Measurements from ENCODE around the gene MOBP. TPM values are rescaled to one million over a fixed set of nuclear protein-coding genes. Genes with fewer than 3 reads are reported as not detected.

The MOBP gene
- total RNA-seq, 1 experiment from 2014 or later: not detected

- no peak overlapping the region for H3K4me2 ChIP-seq (ENCODE audit: low read length)
- ATAC-seq: no peak
- no TSS peak for BruUV-seq (replicated peaks)
Observed at GRCh38 chr3:39426312-39426711, 41.2 kb upstream of the MOBP start.

GRCh38 chr3:39427506-39427905 is 40.0 kb upstream of the MOBP start:
- Histone ChIP-seq H3K9ac (ENCODE audit: low read length) (no peak overlapping the region), H3K4me1 (ENCODE audit: control insufficient read depth in 1 of 2, insufficient read depth in 2 of 2, low read length in 2 of 2) (peaks cover 0 to 5% of the 10 kb centered on the region in 2 experiments; a peak in 1 of 4 replicates), H2AFZ (ENCODE audit: low read depth, low read length, poor library complexity, severe bottlenecking) (no peak overlapping the region), H3K27me3 (ENCODE audit: insufficient read depth, low read length) (no peaks in the 10 kb centered on the region), H3K9me2 (ENCODE audit: insufficient read depth) (no peaks in the 10 kb centered on the region), H3K27ac (ENCODE audit: low read depth, low read length) (no peak overlapping the region), H3K79me2 (ENCODE audit: insufficient read depth, low read length) (no peaks in the 10 kb centered on the region), H3K4me3 (replicated peaks in 1 of 2; ENCODE audit: low read depth in 1 of 2, low read length in 2 of 2) (no peak overlapping the region), H3K4me2 (ENCODE audit: low read length) (no peak overlapping the region), H4K20me1 (ENCODE audit: insufficient read depth) (no peaks in the 10 kb centered on the region), H3K9me3 (ENCODE audit: control insufficient read depth in 1 of 2, insufficient read depth in 1 of 2, low read depth in 1 of 2, low read length in 2 of 2) (no peaks in the 10 kb centered on the region), H3K36me3 (ENCODE audit: control insufficient read depth in 1 of 2, insufficient read depth in 2 of 2, low read length in 2 of 2) (no peaks in the 10 kb centered on the region)
- CTCF ChIA-PET: no interaction called here
- intact Hi-C loops (cut with micrococcal nuclease): no loop called here
- RAD21 ChIA-PET (ENCODE audit: low non-redundant PET in 1 of 2, low total read pairs in 2 of 2, uncharacterized antibody in 2 of 2, unreplicated experiment in 2 of 2): no interaction called here
- no peak for DNase-seq (ENCODE audit: low read depth, low spot score)
- POLR2A ChIA-PET: no interaction called here
- no TSS peak for BruUV-seq (replicated peaks)
- ATAC-seq: no peak
- TF ChIP-seq REST (IDR thresholded peaks at IDR 0.05; ENCODE audit: low read depth): no peak
- no peak for TF ChIP-seq MAX (IDR thresholded peaks at IDR 0.05)
- no peak for TF ChIP-seq CEBPB (IDR thresholded peaks at IDR 0.05; ENCODE audit: low read depth)
- no peak for TF ChIP-seq ZNF274 (IDR thresholded peaks at IDR 0.05; ENCODE audit: low read depth, low read length)
- no peak for TF ChIP-seq SIN3A (IDR thresholded peaks at IDR 0.05; ENCODE audit: low read depth)
- no peak for TF ChIP-seq ZBTB33 (IDR thresholded peaks at IDR 0.05; ENCODE audit: extremely low read depth, insufficient replicate concordance, low read length)
- TF ChIP-seq ZFX (IDR thresholded peaks at IDR 0.05): no peak
- no peak for TF ChIP-seq POLR2A (IDR thresholded peaks at IDR 0.05; ENCODE audit: borderline replicate concordance, extremely low read depth, insufficient read depth, insufficient read length)

More at GRCh38 chr3:39426312-39426711, 41.2 kb upstream of the MOBP start:
- Histone ChIP-seq H3K79me2 (ENCODE audit: insufficient read depth, low read length) (no peaks in the 10 kb centered on the region), H3K27ac (ENCODE audit: low read depth, low read length) (no peak overlapping the region), H3K9me2 (ENCODE audit: insufficient read depth) (no peaks in the 10 kb centered on the region), H2AFZ (ENCODE audit: low read depth, low read length, poor library complexity, severe bottlenecking) (no peak overlapping the region), H3K36me3 (ENCODE audit: control insufficient read depth in 1 of 2, insufficient read depth in 2 of 2, low read length in 2 of 2) (no peaks in the 10 kb centered on the region), H4K20me1 (ENCODE audit: insufficient read depth) (no peaks in the 10 kb centered on the region), H3K9ac (ENCODE audit: low read length) (no peak overlapping the region), H3K27me3 (ENCODE audit: insufficient read depth, low read length) (no peaks in the 10 kb centered on the region), H3K4me1 (ENCODE audit: control insufficient read depth in 1 of 2, insufficient read depth in 2 of 2, low read length in 2 of 2) (no peaks in the 10 kb centered on the region), H3K4me3 (replicated peaks in 1 of 2; ENCODE audit: low read depth in 1 of 2, low read length in 2 of 2) (no peak overlapping the region), H3K9me3 (ENCODE audit: control insufficient read depth in 1 of 2, insufficient read depth in 1 of 2, low read depth in 1 of 2, low read length in 2 of 2) (no peaks in the 10 kb centered on the region)
- ChIA-PET CTCF (no interaction called here), POLR2A (no interaction called here), RAD21 (ENCODE audit: low non-redundant PET in 1 of 2, low total read pairs in 2 of 2, uncharacterized antibody in 2 of 2, unreplicated experiment in 2 of 2) (no interaction called here)
- intact Hi-C loops (cut with micrococcal nuclease): no loop called here
- TF ChIP-seq CTCF (IDR thresholded peaks at IDR 0.05 in 2 of 3, conservative IDR thresholded peaks at IDR 0.05 in 1 of 3; ENCODE audit: borderline replicate concordance in 1 of 3, insufficient read depth in 1 of 3, low read depth in 2 of 3, low read length in 2 of 3) (no peak), SRF (IDR thresholded peaks at IDR 0.05; ENCODE audit: low read depth) (no peak), RAD21 (IDR thresholded peaks at IDR 0.05; ENCODE audit: low read depth) (no peak)
- no peak for DNase-seq (ENCODE audit: low read depth, low spot score)
